Esophagus squamous epithelium (tissue), 4 donors: Measurements from ENCODE around the gene THOC6.

ENCODE experiments used
- CTCF ChIP-seq, 6 experiments: fragments of 450-650 bp in 4 of 6; fragments of 200-600 bp in 2 of 6; sonication (generic) in 2 of 6; IDR thresholded peaks; one replicate each; pipeline ENCODE4 v1.5.1; 2016 to 2019; ENCODE audit warnings: antibody characterized with exemption in 6 of 6, mild to moderate bottlenecking in 4 of 6, moderate library complexity in 4 of 6
- POLR2A ChIP-seq, 4 donors: fragments of 450-650 bp; IDR thresholded peaks; one replicate each; pipeline ENCODE4 v1.6.1; 2017; ENCODE audit warnings: antibody characterized with exemption in 4 of 4, mild to moderate bottlenecking in 4 of 4, moderate library complexity in 3 of 4

DNA sequence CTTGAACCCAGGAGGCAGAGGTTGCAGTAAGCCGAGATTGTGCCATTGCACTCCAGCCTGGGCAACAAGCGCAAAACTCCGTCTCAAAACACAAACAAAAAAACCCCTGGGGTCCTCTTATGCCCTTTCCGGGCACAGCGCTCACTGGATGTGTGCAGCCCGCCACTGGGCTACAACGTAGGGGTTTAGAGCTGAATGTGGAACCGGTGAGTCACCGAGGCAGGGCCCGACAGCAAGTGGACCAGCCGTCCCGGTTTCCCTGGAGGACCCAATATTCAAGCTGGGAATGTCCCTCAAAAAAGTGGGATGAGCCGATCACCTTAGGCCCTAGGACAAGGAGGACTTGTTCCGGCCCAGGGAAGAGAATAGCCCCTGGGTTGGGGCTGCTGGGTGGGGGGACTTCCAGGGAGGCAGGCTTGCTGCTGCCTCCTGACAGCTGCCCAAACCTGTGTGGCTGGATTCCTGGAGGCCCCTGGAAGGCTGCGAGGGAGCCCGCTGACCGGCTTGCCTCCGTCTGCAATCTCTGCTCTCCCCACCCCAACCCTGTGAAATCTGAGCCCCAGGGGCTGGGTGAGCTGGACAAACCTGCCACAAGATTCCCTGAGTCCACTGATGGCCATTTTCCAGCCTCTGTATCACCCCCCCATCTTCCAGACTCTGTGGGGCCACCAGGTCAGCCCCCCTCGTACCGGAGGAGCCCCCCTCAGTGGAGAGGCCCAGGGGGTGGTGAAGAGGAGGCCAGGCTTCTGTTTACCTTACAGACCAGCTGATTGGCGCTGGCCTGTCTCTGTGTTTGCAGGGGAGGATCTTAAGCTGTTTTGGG lies 14.1 kb upstream of the THOC6 start:
- TF ChIP-seq CTCF (IDR thresholded peaks at IDR 0.05) (no peak), POLR2A (IDR thresholded peaks at IDR 0.05) (no peak)
